DND-41 (cell line): ENCODE measurements around the gene AXIN1.

ENCODE experiments used
- EZH2 ChIP-seq: IDR thresholded peaks from 3 replicates; pipeline ENCODE4 v1.6.1; 2012; ENCODE audit warnings: borderline replicate concordance, low read depth, mild to moderate bottlenecking, moderate library complexity, low read length, inconsistent platforms; ENCODE audit not compliant: severe bottlenecking
- TF ChIP-seq, protein P1 (sequence below): IDR thresholded peaks from 2 replicates; pipeline ENCODE4 v1.5.1; 2012; ENCODE audit warnings: borderline replicate concordance, low read length, moderate library complexity, mild to moderate bottlenecking; ENCODE audit not compliant: poor library complexity, severe bottlenecking; ENCODE audit errors: extremely low read depth

DNA sequence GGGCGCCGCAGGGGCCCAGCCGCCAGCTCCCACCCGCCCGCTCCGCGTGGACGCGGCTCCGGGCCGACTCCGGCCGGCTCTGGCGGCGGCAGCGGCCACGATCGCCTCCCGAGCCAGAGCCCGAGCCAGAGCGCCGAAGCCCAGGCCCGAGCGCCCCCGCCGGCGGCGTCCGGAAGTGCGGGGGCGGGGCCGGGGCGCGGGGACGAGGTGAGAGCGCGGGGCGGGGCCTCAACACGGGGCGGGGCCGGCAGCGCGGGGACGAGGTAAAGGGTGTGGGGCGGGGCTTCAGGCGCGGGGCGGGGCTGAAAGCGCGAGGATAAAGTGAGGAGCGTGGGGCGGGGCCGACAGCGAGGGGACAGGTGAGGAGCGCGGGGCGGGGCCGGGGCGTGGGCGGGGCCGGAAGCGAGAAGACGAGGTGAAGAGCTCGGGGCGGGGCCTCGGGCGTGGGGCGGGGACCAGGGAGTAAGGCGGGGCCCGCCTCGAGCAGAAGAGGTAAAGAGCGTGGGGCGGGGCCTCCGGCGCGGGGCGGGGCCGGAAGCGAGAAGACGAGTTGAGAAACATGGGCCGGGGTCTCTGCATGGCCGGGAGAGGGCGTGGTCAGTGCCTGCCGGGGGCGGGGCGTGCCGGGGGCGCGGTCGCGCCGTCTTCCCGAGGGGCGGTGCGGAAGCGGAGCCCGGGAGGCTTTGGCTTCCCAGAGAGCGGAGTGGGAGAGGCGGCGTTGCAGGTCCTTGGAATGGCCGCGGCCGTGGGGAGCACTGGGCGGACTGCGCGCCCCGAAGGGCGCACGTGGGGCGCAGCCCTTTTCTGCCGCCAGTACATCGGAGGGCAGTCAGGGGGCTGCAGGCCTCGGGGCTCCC lies at the start of gene AXIN1:
- TF ChIP-seq, protein P1, sequence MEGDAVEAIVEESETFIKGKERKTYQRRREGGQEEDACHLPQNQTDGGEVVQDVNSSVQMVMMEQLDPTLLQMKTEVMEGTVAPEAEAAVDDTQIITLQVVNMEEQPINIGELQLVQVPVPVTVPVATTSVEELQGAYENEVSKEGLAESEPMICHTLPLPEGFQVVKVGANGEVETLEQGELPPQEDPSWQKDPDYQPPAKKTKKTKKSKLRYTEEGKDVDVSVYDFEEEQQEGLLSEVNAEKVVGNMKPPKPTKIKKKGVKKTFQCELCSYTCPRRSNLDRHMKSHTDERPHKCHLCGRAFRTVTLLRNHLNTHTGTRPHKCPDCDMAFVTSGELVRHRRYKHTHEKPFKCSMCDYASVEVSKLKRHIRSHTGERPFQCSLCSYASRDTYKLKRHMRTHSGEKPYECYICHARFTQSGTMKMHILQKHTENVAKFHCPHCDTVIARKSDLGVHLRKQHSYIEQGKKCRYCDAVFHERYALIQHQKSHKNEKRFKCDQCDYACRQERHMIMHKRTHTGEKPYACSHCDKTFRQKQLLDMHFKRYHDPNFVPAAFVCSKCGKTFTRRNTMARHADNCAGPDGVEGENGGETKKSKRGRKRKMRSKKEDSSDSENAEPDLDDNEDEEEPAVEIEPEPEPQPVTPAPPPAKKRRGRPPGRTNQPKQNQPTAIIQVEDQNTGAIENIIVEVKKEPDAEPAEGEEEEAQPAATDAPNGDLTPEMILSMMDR: peak; percentile 57
- no peak for TF ChIP-seq EZH2
